Type B pancreatic cell (in vitro differentiated cells): Measurements from ENCODE around the gene SCYL3. TPM values are rescaled to one million over a fixed set of nuclear protein-coding genes. Genes with fewer than 3 reads are reported as not detected.
"Not testable (repeated sequence)": the region's sequence is repeated elsewhere in the genome, so short reads cannot be mapped to it uniquely, and the experiment has no call there.

ENCODE experiments used
- DNase-seq: peaks from one replicate; pipeline ENCODE4 v3.0.0; 2021; ENCODE audit warnings: mixed read lengths; ENCODE audit not compliant: unreplicated experiment; ENCODE audit errors: extremely low spot score
- H3K27ac Mint-ChIP-seq: 2 replicates; pipeline ENCODE4 v1.8.0; 2021; ENCODE audit warnings: mild to moderate bottlenecking, mixed read lengths
- H3K27me3 Mint-ChIP-seq: 2 replicates; pipeline ENCODE4 v1.8.0; 2021; ENCODE audit warnings: mixed read lengths
- H3K36me3 Mint-ChIP-seq: 2 replicates; pipeline ENCODE4 v1.8.0; 2021; ENCODE audit warnings: mixed read lengths
- H3K4me1 Mint-ChIP-seq: one replicate; pipeline ENCODE4 v1.8.0; 2021; ENCODE audit warnings: mixed read lengths; ENCODE audit not compliant: unreplicated experiment
- H3K4me3 Mint-ChIP-seq: 2 replicates; pipeline ENCODE4 v1.8.0; 2021; ENCODE audit warnings: mild to moderate bottlenecking, mixed read lengths
- H3K9me3 Mint-ChIP-seq: 2 replicates; pipeline ENCODE4 v1.8.0; 2021; ENCODE audit warnings: mixed read lengths
- total RNA-seq: library from RNA; stranded (reverse); gene quantifications from 2 replicates; pipeline ENCODE4 v1.2.1, GENCODE V29; 2021; ENCODE audit warnings: low replicate concordance
- TF ChIP-seq, protein P1 (sequence below): fragments of 200-600 bp; sonication (generic); conservative IDR thresholded peaks from 2 replicates; pipeline ENCODE4 v1.5.0; 2021; ENCODE audit warnings: antibody characterized with exemption, mild to moderate bottlenecking

SCYL3 gene
- total RNA-seq, 1 donor from 2014 or later: 12.4 TPM

DNA sequence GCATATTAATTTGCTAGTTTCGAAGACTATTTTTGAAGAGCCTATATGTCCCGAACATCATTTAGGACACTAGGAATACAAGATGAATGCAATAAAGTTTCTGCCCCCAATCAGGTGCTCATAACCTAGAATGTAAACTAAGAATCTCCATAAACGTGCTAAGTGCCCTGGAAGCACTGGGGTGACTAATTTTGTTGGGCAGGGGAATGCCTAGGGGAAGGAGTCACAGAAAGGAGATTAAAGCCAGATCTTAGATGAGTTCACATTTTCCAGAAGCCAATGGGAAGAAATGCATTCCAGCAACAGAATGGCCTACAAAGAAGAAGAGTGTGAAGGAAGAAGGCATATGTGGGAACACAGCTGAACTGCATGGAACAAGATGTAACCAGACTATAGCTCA lies 19.5 kb downstream of the SCYL3 start:
- H3K4me1 Mint-ChIP-seq: peaks cover 6% of the 10 kb centered on the region
- H3K36me3 Mint-ChIP-seq: peaks cover 58% of the 10 kb centered on the region
- TF ChIP-seq, protein P1, sequence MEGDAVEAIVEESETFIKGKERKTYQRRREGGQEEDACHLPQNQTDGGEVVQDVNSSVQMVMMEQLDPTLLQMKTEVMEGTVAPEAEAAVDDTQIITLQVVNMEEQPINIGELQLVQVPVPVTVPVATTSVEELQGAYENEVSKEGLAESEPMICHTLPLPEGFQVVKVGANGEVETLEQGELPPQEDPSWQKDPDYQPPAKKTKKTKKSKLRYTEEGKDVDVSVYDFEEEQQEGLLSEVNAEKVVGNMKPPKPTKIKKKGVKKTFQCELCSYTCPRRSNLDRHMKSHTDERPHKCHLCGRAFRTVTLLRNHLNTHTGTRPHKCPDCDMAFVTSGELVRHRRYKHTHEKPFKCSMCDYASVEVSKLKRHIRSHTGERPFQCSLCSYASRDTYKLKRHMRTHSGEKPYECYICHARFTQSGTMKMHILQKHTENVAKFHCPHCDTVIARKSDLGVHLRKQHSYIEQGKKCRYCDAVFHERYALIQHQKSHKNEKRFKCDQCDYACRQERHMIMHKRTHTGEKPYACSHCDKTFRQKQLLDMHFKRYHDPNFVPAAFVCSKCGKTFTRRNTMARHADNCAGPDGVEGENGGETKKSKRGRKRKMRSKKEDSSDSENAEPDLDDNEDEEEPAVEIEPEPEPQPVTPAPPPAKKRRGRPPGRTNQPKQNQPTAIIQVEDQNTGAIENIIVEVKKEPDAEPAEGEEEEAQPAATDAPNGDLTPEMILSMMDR: no peak
- DNase-seq: no peak
- H3K27me3 Mint-ChIP-seq: no peaks in the 10 kb centered on the region
- peaks cover 13% of the 10 kb centered on the region for H3K9me3 Mint-ChIP-seq
- H3K27ac Mint-ChIP-seq: no peak overlapping the region
- H3K4me3 Mint-ChIP-seq: no peak overlapping the region

DNA sequence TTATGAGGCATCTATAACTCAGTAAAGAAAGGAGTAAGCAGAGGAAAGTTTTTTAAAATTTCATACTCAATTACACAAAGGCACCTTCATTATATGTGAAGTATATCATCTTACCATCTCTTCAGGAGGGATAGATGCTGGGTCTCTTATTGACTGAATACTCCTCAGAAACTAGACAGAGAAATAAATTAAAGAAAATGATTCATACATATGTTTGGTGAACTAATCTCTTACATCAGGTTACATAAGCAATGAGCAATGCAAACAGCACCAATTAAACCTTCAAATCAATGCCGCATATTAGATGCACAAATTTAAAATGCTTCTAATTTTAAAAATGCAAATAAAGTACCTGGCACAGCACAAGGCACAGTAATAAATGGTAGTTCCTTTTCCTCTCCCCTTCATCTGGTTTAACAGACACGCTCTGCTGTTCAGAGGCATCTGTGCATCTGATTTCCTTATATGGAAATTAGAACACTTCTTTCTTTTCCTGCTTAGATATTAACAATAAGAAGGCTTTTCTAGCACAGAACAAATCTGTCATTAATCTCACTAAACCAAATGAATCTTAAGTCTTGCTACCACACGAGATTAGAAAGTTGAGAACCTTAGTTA lies 20.0 kb downstream of the SCYL3 start:
- Mint-ChIP-seq H3K4me3 (no peak overlapping the region), H3K27ac (no peak overlapping the region), H3K9me3 (peaks cover 13% of the 10 kb centered on the region), H3K27me3 (no peaks in the 10 kb centered on the region), H3K36me3 (peaks cover 60% of the 10 kb centered on the region), H3K4me1 (peaks cover 3% of the 10 kb centered on the region)
- TF ChIP-seq, protein P1: no peak
- DNase-seq: no peak

DNA sequence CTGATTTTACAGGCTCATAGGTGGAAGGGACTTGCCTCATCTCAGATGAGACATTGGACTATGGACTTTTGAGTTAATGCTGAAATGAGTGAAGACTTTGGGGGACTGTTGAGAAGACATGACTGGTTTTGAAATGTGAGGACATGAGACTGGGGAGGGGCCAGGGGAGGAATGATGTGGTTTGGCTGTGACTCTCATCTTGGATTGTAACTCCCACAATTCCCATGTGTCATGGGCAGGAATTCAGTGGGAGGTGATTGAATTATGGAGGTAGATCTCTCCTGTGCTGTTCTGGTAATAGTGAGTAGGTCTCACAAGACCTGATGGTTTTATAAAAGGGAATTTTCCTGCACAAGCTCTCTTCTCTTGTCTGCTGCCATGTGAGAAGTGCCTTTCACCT lies 20.8 kb downstream of the SCYL3 start:
- Mint-ChIP-seq H3K9me3 (peaks cover 13% of the 10 kb centered on the region), H3K27me3 (no peaks in the 10 kb centered on the region), H3K4me1 (no peaks in the 10 kb centered on the region), H3K4me3 (no peak overlapping the region), H3K27ac (no peak overlapping the region), H3K36me3 (peaks cover 66% of the 10 kb centered on the region)
- TF ChIP-seq, protein P1: no peak
- no peak for DNase-seq

DNA sequence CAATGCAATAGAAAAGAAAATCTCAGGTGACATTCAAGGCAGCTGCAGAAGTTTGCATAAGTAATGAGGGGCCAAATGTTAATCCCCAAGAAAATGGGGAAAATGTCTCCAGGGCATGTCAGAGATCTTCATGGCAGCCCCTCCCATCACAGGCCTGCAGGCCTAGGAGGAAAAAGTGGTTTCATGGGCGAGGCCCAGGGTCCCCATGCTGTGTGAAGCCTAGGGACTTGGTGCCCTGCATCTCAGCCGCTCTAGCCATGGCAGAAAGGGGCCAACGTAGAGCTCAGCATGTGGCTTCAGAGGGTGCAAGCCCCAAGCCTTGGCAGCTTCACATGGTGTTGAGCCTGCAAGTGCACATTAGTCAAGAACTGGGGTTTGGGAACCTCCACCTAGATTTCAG lies 21.7 kb downstream of the SCYL3 start:
- H3K27me3 Mint-ChIP-seq, H3K4me1 Mint-ChIP-seq, DNase-seq, H3K4me3 Mint-ChIP-seq, H3K27ac Mint-ChIP-seq: not testable (repeated sequence)
- Mint-ChIP-seq H3K36me3 (peaks cover 67% of the 10 kb centered on the region), H3K9me3 (peaks cover 13% of the 10 kb centered on the region)

DNA sequence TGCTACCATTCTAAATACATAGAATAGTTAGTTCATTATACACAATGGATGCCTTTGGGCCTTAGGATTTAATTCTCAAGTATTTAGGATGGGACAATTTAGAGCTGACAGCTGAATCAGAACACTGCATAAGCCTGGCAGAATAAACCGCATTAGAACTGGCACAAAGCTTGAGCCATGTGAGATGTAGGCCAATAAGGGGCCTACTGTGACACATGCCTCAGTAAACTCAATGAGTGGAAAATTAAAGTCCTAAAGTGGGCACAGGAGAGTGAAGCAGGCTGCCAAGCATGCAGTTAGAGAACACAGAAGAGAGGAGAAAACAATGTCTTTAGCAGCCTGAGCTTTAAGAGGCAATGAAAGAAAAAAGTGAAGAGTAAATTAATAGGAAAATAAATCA lies 24.3 kb downstream of the SCYL3 start:
- H3K27ac Mint-ChIP-seq: no peak overlapping the region
- TF ChIP-seq, protein P1: no peak
- DNase-seq: no peak
- H3K4me3 Mint-ChIP-seq: no peak overlapping the region
- H3K4me1 Mint-ChIP-seq: no peaks in the 10 kb centered on the region
- peaks cover 73% of the 10 kb centered on the region for H3K36me3 Mint-ChIP-seq
- no peaks in the 10 kb centered on the region for H3K27me3 Mint-ChIP-seq
- H3K9me3 Mint-ChIP-seq: peaks cover 13% of the 10 kb centered on the region

DNA sequence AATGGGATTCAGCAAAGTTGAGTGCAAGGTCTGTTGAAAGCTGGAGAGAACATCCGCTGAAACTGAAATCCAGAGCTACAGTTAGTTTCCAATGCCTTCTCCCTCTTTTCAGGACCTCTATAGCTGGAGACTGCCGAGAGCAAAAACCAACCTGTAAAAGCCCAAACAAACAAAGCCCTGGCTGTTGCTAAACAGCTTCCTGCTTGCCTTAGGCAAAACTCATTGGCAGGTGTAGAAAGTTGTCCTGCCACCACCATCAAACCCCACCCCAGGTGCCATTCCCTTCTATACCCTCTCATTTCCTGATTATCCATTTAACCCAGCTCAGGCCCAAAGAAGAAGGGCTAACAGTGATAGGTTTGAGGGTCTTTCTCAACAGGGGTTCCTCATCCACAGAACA lies 24.7 kb downstream of the SCYL3 start:
- Mint-ChIP-seq H3K27ac (no peak overlapping the region), H3K27me3 (no peaks in the 10 kb centered on the region), H3K4me3 (no peak overlapping the region), H3K36me3 (peaks cover 72% of the 10 kb centered on the region), H3K4me1 (no peaks in the 10 kb centered on the region), H3K9me3 (peaks cover 13% of the 10 kb centered on the region)
- TF ChIP-seq, protein P1: no peak
- DNase-seq: no peak
